ENCODE data around the gene RUNX2. TPM values are rescaled to one million over a fixed set of nuclear protein-coding genes. Genes with fewer than 3 reads are reported as not detected.

The RUNX2 gene
- total RNA-seq, 4 donors from 2014 or later: 1.4 to 40.4 (median 5.1) TPM

DNA sequence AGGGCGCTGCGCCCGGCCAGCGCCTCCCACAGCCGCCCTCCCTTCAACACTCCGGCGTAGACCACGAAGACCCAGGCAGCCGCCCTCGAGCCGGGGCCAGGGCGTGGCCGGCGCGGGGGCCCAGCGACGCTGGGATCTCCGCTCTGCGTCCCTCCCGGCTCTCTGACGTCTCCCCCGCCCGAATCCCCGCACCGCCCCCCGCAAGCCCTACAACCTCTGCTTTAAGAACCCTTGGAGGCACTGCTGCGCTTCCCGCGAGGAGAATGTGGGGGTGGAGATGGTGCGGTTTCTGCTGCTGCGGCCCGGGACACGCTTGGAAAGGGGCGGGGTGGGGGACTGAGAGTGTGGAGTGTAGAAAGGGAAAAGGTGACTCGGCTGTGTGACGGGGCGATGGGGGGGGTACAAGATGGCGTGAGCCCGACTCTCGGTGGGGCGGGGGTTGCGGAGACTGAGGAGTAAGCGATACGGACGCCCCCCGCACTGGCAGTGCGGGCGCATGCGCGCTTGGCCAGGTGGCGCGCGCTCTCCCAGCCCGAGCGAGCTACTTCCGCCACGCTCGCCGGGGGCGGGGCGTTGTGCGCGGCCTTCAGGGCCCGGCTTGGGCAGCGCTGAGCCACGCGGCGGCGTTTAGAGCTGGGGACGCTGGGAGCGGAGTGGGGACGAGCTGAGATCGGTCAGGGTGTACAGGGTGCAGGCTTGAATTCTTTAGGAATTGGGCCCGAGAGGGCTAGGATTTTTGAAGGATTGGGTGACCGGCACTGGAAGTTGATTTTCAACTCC is 49.6 kb downstream of the RUNX2 start, which contains the start of gene SUPT3H:
SUPT3H (minus strand) TSS at position 381 of the 780 bp plus-strand sequence.
- Histone ChIP-seq H3K4me3 (peak within 1 kb of the TSS; percentile 68 to 95 (median 92)), H3K27me3 (no peaks in the 10 kb centered on the region), H3K9me3 (no peaks in the 10 kb centered on the region), H3K36me3 (no peaks in the 10 kb centered on the region), H3K27ac (peak within 1 kb of the TSS; percentile 93 to 98 (median 98)), H3K4me1 (peaks cover 0 to 5% (median 0%) of the 10 kb centered on the region in 4 donors)
- DNase-seq: peak; percentile 92 to 95 (median 92)
- TF ChIP-seq POLR2A (IDR thresholded peaks at IDR 0.05): peak; percentile 36 to 54
- TF ChIP-seq, protein P1, sequence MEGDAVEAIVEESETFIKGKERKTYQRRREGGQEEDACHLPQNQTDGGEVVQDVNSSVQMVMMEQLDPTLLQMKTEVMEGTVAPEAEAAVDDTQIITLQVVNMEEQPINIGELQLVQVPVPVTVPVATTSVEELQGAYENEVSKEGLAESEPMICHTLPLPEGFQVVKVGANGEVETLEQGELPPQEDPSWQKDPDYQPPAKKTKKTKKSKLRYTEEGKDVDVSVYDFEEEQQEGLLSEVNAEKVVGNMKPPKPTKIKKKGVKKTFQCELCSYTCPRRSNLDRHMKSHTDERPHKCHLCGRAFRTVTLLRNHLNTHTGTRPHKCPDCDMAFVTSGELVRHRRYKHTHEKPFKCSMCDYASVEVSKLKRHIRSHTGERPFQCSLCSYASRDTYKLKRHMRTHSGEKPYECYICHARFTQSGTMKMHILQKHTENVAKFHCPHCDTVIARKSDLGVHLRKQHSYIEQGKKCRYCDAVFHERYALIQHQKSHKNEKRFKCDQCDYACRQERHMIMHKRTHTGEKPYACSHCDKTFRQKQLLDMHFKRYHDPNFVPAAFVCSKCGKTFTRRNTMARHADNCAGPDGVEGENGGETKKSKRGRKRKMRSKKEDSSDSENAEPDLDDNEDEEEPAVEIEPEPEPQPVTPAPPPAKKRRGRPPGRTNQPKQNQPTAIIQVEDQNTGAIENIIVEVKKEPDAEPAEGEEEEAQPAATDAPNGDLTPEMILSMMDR (IDR thresholded peaks at IDR 0.05): peak in 2 of 6 experiments; percentile 27 to 37

DNA sequence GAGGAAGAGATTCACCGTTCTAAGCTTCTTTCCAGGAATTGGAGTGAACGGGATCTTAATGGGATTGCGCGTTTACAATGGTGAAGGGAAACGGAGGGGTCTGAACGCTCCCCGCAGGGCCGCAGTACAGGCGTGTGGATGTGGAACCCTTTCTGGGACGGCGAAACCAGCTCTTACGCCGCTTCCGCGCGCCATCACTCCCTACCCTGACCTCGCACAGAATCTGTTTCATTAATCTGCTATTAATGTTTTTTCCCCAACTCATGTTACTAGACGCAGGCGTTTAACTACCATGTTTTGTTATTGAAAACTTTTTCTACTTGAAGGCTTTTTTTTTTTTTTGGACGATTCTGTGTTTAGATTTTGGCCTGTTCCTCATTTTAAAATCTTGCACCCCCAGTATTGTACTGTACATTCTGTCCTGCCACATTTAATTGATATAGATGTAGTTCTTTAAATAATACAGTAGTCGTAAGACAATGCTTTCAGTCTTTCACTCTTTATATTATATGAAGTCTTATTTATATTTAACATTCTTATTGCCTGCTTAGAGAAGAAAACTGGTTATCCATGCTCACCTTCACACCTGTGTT is 50.3 kb downstream of the RUNX2 start:
- Histone ChIP-seq H3K4me3 (peak overlapping the region; percentile 68 to 95 (median 92)), H3K36me3 (no peaks in the 10 kb centered on the region), H3K27ac (peak overlapping the region; percentile 93 to 98 (median 98)), H3K27me3 (no peaks in the 10 kb centered on the region), H3K4me1 (peaks cover 0 to 5% (median 0%) of the 10 kb centered on the region in 4 donors), H3K9me3 (no peaks in the 10 kb centered on the region)
- no peak for TF ChIP-seq POLR2A (IDR thresholded peaks at IDR 0.05)
- TF ChIP-seq, protein P1 (IDR thresholded peaks at IDR 0.05): no peak
- peak in 2 of 3 donors; percentile 39 to 64 for DNase-seq

DNA sequence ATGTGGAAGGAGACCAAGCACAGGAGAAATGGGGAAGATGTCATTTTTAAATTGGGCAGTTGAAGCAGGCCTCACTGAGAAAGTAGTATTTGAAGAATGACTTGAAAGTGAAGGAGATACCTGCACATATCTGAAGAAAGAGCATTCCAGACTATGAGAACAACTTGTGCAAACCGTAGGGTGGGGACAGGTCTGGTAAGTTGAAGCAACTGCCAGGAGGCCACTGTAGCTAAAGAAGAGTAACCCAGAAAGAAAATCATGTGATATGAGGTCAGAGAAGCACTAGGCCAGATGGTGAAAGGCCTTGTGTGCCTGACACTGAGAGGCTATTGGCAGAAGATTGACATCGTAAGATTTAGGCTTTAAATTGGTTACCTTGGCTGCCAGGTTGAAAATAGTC is 54.3 kb downstream of the RUNX2 start:
- Histone ChIP-seq H3K4me1 (no peaks in the 10 kb centered on the region), H3K36me3 (no peaks in the 10 kb centered on the region), H3K27ac (no peak overlapping the region), H3K9me3 (no peaks in the 10 kb centered on the region), H3K4me3 (no peak overlapping the region), H3K27me3 (no peaks in the 10 kb centered on the region)
- TF ChIP-seq, protein P1 (IDR thresholded peaks at IDR 0.05): no peak
- TF ChIP-seq POLR2A (IDR thresholded peaks at IDR 0.05): no peak
- no peak for DNase-seq

DNA sequence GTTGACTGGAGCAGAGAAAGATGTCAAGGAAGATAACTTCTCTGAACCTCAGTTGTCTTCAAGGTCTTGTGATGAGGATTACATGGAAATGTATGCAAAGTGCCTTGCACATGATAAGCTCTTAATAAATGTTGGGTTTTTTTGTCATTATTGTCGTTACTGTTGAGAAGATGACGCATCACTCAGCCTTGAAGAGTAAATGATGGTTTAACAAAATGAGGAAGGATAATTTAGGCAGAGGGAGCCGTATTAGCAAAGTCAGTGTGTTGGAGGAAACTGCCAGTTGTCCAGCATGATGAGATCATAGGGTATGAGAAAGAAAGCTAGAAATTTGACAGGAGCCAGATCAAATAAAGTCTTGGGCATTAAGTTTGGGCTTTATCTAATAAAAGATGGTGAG is 58.4 kb downstream of the RUNX2 start:
- TF ChIP-seq, protein P1 (IDR thresholded peaks at IDR 0.05): no peak
- no peak for TF ChIP-seq POLR2A (IDR thresholded peaks at IDR 0.05)
- Histone ChIP-seq H3K9me3 (no peaks in the 10 kb centered on the region), H3K27me3 (no peaks in the 10 kb centered on the region), H3K4me3 (no peak overlapping the region), H3K27ac (no peak overlapping the region), H3K4me1 (no peaks in the 10 kb centered on the region), H3K36me3 (no peaks in the 10 kb centered on the region)
- no peak for DNase-seq

DNA sequence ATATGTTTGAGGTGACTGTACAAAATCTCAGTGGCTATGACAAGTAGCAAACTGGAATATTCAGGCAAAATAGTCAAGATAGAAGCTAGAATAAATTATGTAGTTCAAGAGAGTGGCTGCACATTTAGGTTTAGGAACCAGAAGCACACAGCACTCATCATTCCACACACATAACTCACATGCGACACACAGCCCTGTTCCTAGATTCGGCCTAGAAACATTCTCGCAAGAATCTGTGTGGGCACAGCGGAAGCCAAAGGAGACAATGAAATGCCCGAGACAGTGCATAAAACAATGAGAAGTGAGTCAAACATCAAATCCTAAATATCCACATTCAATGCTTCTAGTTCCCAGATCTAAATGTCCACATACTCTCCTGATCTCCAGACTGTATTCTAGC is 59.1 kb downstream of the RUNX2 start:
- no peak overlapping the region for H3K27ac ChIP-seq
- H3K4me3 ChIP-seq: no peak overlapping the region
- H3K36me3 ChIP-seq: no peaks in the 10 kb centered on the region
- no peak for DNase-seq
- no peaks in the 10 kb centered on the region for H3K4me1 ChIP-seq
- no peaks in the 10 kb centered on the region for H3K9me3 ChIP-seq
- H3K27me3 ChIP-seq: no peaks in the 10 kb centered on the region
- TF ChIP-seq, protein P1 (IDR thresholded peaks at IDR 0.05): no peak
- TF ChIP-seq POLR2A (IDR thresholded peaks at IDR 0.05): no peak

Data from Peyer's patch (tissue), 4 donors.